ENCODE measurements around the gene DTNB.

The DTNB gene

DNA sequence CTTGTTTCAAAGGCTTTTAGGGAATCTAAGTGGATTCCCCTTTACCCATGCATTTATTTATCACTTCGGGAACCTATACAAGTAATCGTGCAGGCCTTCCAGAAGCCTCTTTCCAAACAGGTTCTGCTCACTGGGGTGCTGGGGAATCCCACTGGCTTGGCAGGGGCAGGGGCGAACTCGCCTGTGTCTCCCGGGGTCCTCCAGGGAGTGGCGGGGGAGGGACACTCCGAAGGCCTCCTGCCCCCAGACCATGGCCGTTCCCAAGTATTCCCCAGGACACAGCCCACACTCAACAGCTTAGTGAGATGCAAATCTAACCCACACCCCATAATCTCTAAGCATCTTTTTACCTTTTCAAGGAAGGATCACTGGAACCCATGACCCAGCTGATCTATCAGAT is 338.2 kb downstream of the DTNB start:
- H3K79me2 ChIP-seq (ENCODE audit: low read length), result no peaks in the 10 kb centered on the region
- no peak overlapping the region for H3K4me2 ChIP-seq (ENCODE audit: low read length)
- no peak overlapping the region for H3K27ac ChIP-seq (ENCODE audit: low read length)
- peaks cover 3% of the 10 kb centered on the region; the same call in 1 of the 2 replicates for H3K4me1 ChIP-seq (ENCODE audit: low read length)
- no peak overlapping the region for H3K4me3 ChIP-seq (ENCODE audit: low read length)
- H3K27me3 ChIP-seq (ENCODE audit: low read depth, low read length), result 0 out of 2 replicates have a peak, but pooled peaks cover 2% of the 10 kb centered on the region
- TF ChIP-seq, protein P1, sequence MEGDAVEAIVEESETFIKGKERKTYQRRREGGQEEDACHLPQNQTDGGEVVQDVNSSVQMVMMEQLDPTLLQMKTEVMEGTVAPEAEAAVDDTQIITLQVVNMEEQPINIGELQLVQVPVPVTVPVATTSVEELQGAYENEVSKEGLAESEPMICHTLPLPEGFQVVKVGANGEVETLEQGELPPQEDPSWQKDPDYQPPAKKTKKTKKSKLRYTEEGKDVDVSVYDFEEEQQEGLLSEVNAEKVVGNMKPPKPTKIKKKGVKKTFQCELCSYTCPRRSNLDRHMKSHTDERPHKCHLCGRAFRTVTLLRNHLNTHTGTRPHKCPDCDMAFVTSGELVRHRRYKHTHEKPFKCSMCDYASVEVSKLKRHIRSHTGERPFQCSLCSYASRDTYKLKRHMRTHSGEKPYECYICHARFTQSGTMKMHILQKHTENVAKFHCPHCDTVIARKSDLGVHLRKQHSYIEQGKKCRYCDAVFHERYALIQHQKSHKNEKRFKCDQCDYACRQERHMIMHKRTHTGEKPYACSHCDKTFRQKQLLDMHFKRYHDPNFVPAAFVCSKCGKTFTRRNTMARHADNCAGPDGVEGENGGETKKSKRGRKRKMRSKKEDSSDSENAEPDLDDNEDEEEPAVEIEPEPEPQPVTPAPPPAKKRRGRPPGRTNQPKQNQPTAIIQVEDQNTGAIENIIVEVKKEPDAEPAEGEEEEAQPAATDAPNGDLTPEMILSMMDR (IDR thresholded peaks at IDR 0.05; ENCODE audit: low read depth, low read length), result no peak
- no peak for TF ChIP-seq EZH2phosphoT487 (IDR thresholded peaks at IDR 0.05; ENCODE audit: low read depth)
- no peaks in the 10 kb centered on the region for H3K36me3 ChIP-seq (replicated peaks; ENCODE audit: low read depth, low read length)
- H4K20me1 ChIP-seq (ENCODE audit: insufficient read depth, low read length), result peaks cover 72% of the 10 kb centered on the region
- H3K9ac ChIP-seq (ENCODE audit: low read length), result no peak overlapping the region
- no peaks in the 10 kb centered on the region for H3K9me3 ChIP-seq (ENCODE audit: insufficient read depth, low read length)
- H2AFZ ChIP-seq (ENCODE audit: low read depth, low read length), result no peak overlapping the region

DNA sequence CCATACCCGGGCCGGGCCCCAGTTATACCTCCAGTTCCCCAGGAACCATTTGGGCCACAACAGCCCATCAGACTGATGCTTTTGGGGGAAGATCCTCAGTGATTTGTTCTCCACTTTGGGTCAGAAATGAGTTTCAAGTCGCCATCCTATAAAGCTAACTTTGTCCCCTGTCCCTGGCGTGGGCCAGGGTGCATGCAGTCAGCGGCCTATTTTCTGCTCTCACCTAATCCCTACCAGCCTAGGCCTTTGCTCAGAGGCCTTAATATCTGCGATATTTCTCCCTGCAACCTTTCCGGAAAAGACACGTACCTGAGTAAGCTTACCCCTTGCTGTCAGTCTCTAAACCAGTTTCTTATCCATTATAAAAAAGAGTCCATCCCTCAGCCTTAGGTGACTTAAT is 338.9 kb downstream of the DTNB start:
- Histone ChIP-seq H3K4me3 (ENCODE audit: low read length) (no peak overlapping the region), H3K36me3 (replicated peaks; ENCODE audit: low read depth, low read length) (no peaks in the 10 kb centered on the region), H3K27me3 (ENCODE audit: low read depth, low read length) (0 out of 2 replicates have a peak, but pooled peaks cover 2% of the 10 kb centered on the region), H3K4me1 (ENCODE audit: low read length) (peaks cover 3% of the 10 kb centered on the region; the same call in 1 of the 2 replicates), H4K20me1 (ENCODE audit: insufficient read depth, low read length) (peaks cover 78% of the 10 kb centered on the region), H3K9ac (ENCODE audit: low read length) (no peak overlapping the region), H3K4me2 (ENCODE audit: low read length) (no peak overlapping the region), H2AFZ (ENCODE audit: low read depth, low read length) (no peak overlapping the region), H3K79me2 (ENCODE audit: low read length) (no peaks in the 10 kb centered on the region), H3K9me3 (ENCODE audit: insufficient read depth, low read length) (no peaks in the 10 kb centered on the region), H3K27ac (ENCODE audit: low read length) (no peak overlapping the region)
- TF ChIP-seq, protein P1 (IDR thresholded peaks at IDR 0.05; ENCODE audit: low read depth, low read length), result no peak
- no peak for TF ChIP-seq EZH2phosphoT487 (IDR thresholded peaks at IDR 0.05; ENCODE audit: low read depth)

DNA sequence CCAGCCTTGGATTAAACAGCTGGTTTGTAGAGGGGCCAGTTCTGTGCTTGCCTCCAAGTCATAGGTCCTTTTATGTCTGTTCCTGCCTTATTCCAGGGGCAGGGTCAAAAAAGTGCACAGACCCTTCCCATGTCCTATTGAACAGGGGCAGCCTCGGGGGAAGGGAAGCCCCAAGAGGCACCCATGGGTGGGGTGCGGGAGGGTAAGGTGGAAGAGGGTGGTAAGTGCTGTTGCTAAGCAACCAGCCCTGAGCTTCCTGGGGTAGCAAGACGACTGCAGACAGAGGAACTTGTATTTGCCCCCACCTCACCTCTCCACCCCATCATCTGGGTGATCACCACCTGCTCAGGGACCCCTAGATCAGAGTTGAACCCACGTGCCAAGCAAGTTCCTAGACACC is 339.4 kb downstream of the DTNB start:
- Histone ChIP-seq H3K4me2 (ENCODE audit: low read length) (no peak overlapping the region), H3K4me3 (ENCODE audit: low read length) (no peak overlapping the region), H4K20me1 (ENCODE audit: insufficient read depth, low read length) (peaks cover 74% of the 10 kb centered on the region), H3K9ac (ENCODE audit: low read length) (no peak overlapping the region), H3K27ac (ENCODE audit: low read length) (no peak overlapping the region), H3K36me3 (replicated peaks; ENCODE audit: low read depth, low read length) (no peaks in the 10 kb centered on the region), H3K27me3 (ENCODE audit: low read depth, low read length) (0 out of 2 replicates have a peak, but pooled peaks cover 2% of the 10 kb centered on the region), H3K4me1 (ENCODE audit: low read length) (peaks cover 3% of the 10 kb centered on the region; the same call in 1 of the 2 replicates), H3K79me2 (ENCODE audit: low read length) (no peaks in the 10 kb centered on the region), H2AFZ (ENCODE audit: low read depth, low read length) (no peak overlapping the region), H3K9me3 (ENCODE audit: insufficient read depth, low read length) (no peaks in the 10 kb centered on the region)
- TF ChIP-seq, protein P1 (IDR thresholded peaks at IDR 0.05; ENCODE audit: low read depth, low read length), result no peak
- no peak for TF ChIP-seq EZH2phosphoT487 (IDR thresholded peaks at IDR 0.05; ENCODE audit: low read depth)

DNA sequence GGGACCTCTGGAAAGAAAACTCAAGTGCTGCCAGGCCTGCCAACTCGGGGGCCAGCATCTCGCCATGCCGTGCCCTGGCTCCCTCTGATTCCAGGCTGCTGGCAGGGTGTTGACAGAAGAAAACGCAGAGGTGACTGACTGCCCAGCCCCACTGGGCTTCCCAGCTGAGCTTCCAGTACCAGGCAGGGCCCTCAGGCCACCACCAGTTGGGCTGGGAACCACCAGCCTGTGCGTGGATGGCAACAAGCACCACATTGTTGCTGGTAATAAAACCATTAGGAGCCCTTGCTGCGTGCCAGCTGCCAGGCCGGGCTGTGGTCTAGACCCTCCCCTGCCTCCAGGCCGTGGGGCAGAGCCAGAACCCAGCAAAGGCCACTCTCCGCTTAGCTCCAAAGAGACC is 340.8 kb downstream of the DTNB start:
- Histone ChIP-seq H2AFZ (ENCODE audit: low read depth, low read length) (no peak overlapping the region), H3K36me3 (replicated peaks; ENCODE audit: low read depth, low read length) (no peaks in the 10 kb centered on the region), H3K4me3 (ENCODE audit: low read length) (no peak overlapping the region), H3K4me2 (ENCODE audit: low read length) (no peak overlapping the region), H3K9ac (ENCODE audit: low read length) (no peak overlapping the region), H3K4me1 (ENCODE audit: low read length) (peaks cover 3% of the 10 kb centered on the region; the same call in 1 of the 2 replicates), H4K20me1 (ENCODE audit: insufficient read depth, low read length) (peaks cover 62% of the 10 kb centered on the region), H3K27ac (ENCODE audit: low read length) (no peak overlapping the region), H3K79me2 (ENCODE audit: low read length) (no peaks in the 10 kb centered on the region), H3K9me3 (ENCODE audit: insufficient read depth, low read length) (no peaks in the 10 kb centered on the region), H3K27me3 (ENCODE audit: low read depth, low read length) (0 out of 2 replicates have a peak, but pooled peaks cover 2% of the 10 kb centered on the region)
- no peak for TF ChIP-seq EZH2phosphoT487 (IDR thresholded peaks at IDR 0.05; ENCODE audit: low read depth)
- TF ChIP-seq, protein P1 (IDR thresholded peaks at IDR 0.05; ENCODE audit: low read depth, low read length), result no peak
